CD4-positive, CD25-positive, alpha-beta regulatory T cell (primary cell): Measurements from ENCODE around the gene COL5A1. TPM values are rescaled to one million over a fixed set of nuclear protein-coding genes. Genes with fewer than 3 reads are reported as not detected.

ENCODE experiments used
- ATAC-seq, 2 donors: fragments of 150-1000 bp; cut with Tn5 transposase; one replicate each; pipeline ENCODE4 v1.10.0; 2021; ENCODE audit warnings: low read depth in 2 of 2, moderate number of reproducible peaks in 2 of 2, moderate library complexity in 1 of 2
- DNase-seq, 3 donors: peaks; one replicate each; pipeline versions ENCODE4 v3.0.0 to v3.0.0-alpha.2; 2012 to 2022; ENCODE audit warnings: mixed read lengths in 1 of 3
- H3K27ac ChIP-seq: one replicate; pipeline ENCODE4 v1.7.0; 2013; ENCODE audit warnings: mild to moderate bottlenecking, low read length; ENCODE audit not compliant: insufficient read depth, poor library complexity, severe bottlenecking
- H3K27me3 ChIP-seq: one replicate; pipeline ENCODE4 v1.7.0; 2013; ENCODE audit warnings: low read length; ENCODE audit not compliant: control insufficient read depth, insufficient read depth
- H3K36me3 ChIP-seq: one replicate; pipeline ENCODE4 v1.7.0; 2013; ENCODE audit warnings: mild to moderate bottlenecking, low read length, moderate library complexity; ENCODE audit not compliant: control insufficient read depth, insufficient read depth
- H3K4me1 ChIP-seq: 2 replicates; pipeline ENCODE4 v1.7.0; 2013; ENCODE audit warnings: mild to moderate bottlenecking, low read length; ENCODE audit not compliant: insufficient read depth, control insufficient read depth, poor library complexity, severe bottlenecking
- H3K4me3 ChIP-seq: one replicate; pipeline ENCODE4 v1.7.0; 2013; ENCODE audit warnings: low read depth, mild to moderate bottlenecking, low read length, moderate library complexity
- H3K9me3 ChIP-seq, 2 experiments: 1 replicate in 1 of 2; 2 replicates in 1 of 2; pipeline ENCODE4 v1.7.0; 2013; ENCODE audit warnings: low read length in 2 of 2, mild to moderate bottlenecking in 1 of 2, moderate library complexity in 1 of 2; ENCODE audit not compliant: control insufficient read depth in 2 of 2
- H3K27ac Mint-ChIP-seq, 3 donors: one replicate each; pipeline ENCODE4 v1.8.0; 2020 to 2022; ENCODE audit warnings: mild to moderate bottlenecking in 3 of 3, mixed read lengths in 3 of 3, moderate library complexity in 2 of 3
- H3K27me3 Mint-ChIP-seq: one replicate; pipeline ENCODE4 v1.8.0; 2022; ENCODE audit warnings: mild to moderate bottlenecking, mixed read lengths
- H3K36me3 Mint-ChIP-seq: one replicate; pipeline ENCODE4 v1.8.0; 2020; ENCODE audit warnings: mixed read lengths
- H3K4me1 Mint-ChIP-seq, 4 donors: one replicate each; pipeline ENCODE4 v1.8.0; 2020 to 2022; ENCODE audit warnings: mixed read lengths in 4 of 4, mild to moderate bottlenecking in 1 of 4
- H3K4me3 Mint-ChIP-seq, 4 donors: one replicate each; pipeline ENCODE4 v1.8.0; 2020 to 2022; ENCODE audit warnings: mild to moderate bottlenecking in 4 of 4, mixed read lengths in 4 of 4, moderate library complexity in 3 of 4
- H3K9me3 Mint-ChIP-seq, 7 donors: one replicate each; pipeline ENCODE4 v1.8.0; 2020 to 2022; ENCODE audit warnings: mixed read lengths in 7 of 7, mild to moderate bottlenecking in 3 of 7, moderate library complexity in 2 of 7
- polyA plus RNA-seq, 4 donors: library from polyadenylated mRNA; unstranded; fragments of 300-500 nt; fragmentation: Illumina TruSeq; gene quantifications; one replicate each; pipeline ENCODE4 v1.2.3, GENCODE V29; 2021
- total RNA-seq: library from RNA; stranded (reverse); gene quantifications from one replicate; pipeline ENCODE4 v1.2.3, GENCODE V29; 2022

COL5A1 gene
- total and polyA plus RNA-seq, 5 donors from 2014 or later: 0.02 to 1.7 (median 0.10) TPM; not detected in 2

GRCh38 chr9:134782921-134783698 is 141.5 kb downstream of the COL5A1 start:
- no peaks in the 10 kb centered on the region for H3K36me3 ChIP-seq
- ATAC-seq: no peak
- no peak overlapping the region for H3K4me3 ChIP-seq
- Mint-ChIP-seq H3K27ac (no peak overlapping the region), H3K27me3 (no peaks in the 10 kb centered on the region), H3K4me3 (no peak overlapping the region), H3K9me3 (no peaks in the 10 kb centered on the region), H3K36me3 (no peaks in the 10 kb centered on the region), H3K4me1 (no peaks in the 10 kb centered on the region)
- H3K27me3 ChIP-seq: no peaks in the 10 kb centered on the region
- DNase-seq: no peak
- H3K4me1 ChIP-seq: no peaks in the 10 kb centered on the region
- H3K9me3 ChIP-seq: no peaks in the 10 kb centered on the region
- no peak overlapping the region for H3K27ac ChIP-seq

GRCh38 chr9:134783699-134784039 is 142.1 kb downstream of the COL5A1 start:
- Histone ChIP-seq H3K4me1 (no peaks in the 10 kb centered on the region), H3K4me3 (no peak overlapping the region), H3K36me3 (no peaks in the 10 kb centered on the region), H3K27me3 (no peaks in the 10 kb centered on the region), H3K27ac (no peak overlapping the region), H3K9me3 (no peaks in the 10 kb centered on the region)
- Mint-ChIP-seq H3K9me3 (no peaks in the 10 kb centered on the region), H3K36me3 (no peaks in the 10 kb centered on the region), H3K4me3 (no peak overlapping the region), H3K27ac (no peak overlapping the region), H3K4me1 (no peaks in the 10 kb centered on the region), H3K27me3 (no peaks in the 10 kb centered on the region)
- no peak for DNase-seq
- ATAC-seq: no peak

- Mint-ChIP-seq H3K27ac (no peak overlapping the region), H3K36me3 (no peaks in the 10 kb centered on the region), H3K4me3 (no peak overlapping the region), H3K27me3 (no peaks in the 10 kb centered on the region), H3K9me3 (no peaks in the 10 kb centered on the region), H3K4me1 (no peaks in the 10 kb centered on the region)
- DNase-seq (no peak), ATAC-seq (no peak)
- H3K4me3 ChIP-seq: no peak overlapping the region
- H3K9me3 ChIP-seq: no peaks in the 10 kb centered on the region
- no peaks in the 10 kb centered on the region for H3K4me1 ChIP-seq
- H3K27ac ChIP-seq: no peak overlapping the region
- no peaks in the 10 kb centered on the region for H3K36me3 ChIP-seq
- H3K27me3 ChIP-seq: no peaks in the 10 kb centered on the region
These were observed 143.1 kb downstream of the COL5A1 start for GRCh38 chr9:134784577-134785305.

GRCh38 chr9:134785325-134786108 is 143.9 kb downstream of the COL5A1 start:
- no peak overlapping the region for H3K27ac Mint-ChIP-seq

GRCh38 chr9:134787601-134788531 is 146.3 kb downstream of the COL5A1 start:
- H3K36me3 ChIP-seq: no peaks in the 10 kb centered on the region
- Mint-ChIP-seq H3K27ac (no peak overlapping the region), H3K36me3 (no peaks in the 10 kb centered on the region), H3K4me3 (peak overlapping the region in 1 of 4 donors; percentile 23), H3K4me1 (no peaks in the 10 kb centered on the region), H3K9me3 (no peaks in the 10 kb centered on the region), H3K27me3 (no peaks in the 10 kb centered on the region)
- H3K27me3 ChIP-seq: no peaks in the 10 kb centered on the region
- DNase-seq (no peak), ATAC-seq (no peak)
- no peaks in the 10 kb centered on the region for H3K4me1 ChIP-seq
- no peaks in the 10 kb centered on the region for H3K9me3 ChIP-seq
- H3K27ac ChIP-seq: no peak overlapping the region
- no peak overlapping the region for H3K4me3 ChIP-seq

More at GRCh38 chr9:134785325-134786108, 143.9 kb downstream of the COL5A1 start:
- no peak overlapping the region for H3K27ac ChIP-seq
- Mint-ChIP-seq H3K4me1 (no peaks in the 10 kb centered on the region), H3K9me3 (no peaks in the 10 kb centered on the region), H3K27me3 (no peaks in the 10 kb centered on the region), H3K36me3 (no peaks in the 10 kb centered on the region), H3K4me3 (no peak overlapping the region)
- H3K9me3 ChIP-seq: no peaks in the 10 kb centered on the region
- H3K4me1 ChIP-seq: no peaks in the 10 kb centered on the region
- H3K4me3 ChIP-seq: no peak overlapping the region
- H3K27me3 ChIP-seq: no peaks in the 10 kb centered on the region
- DNase-seq: no peak
- no peak for ATAC-seq
- H3K36me3 ChIP-seq: no peaks in the 10 kb centered on the region

- no peak for ATAC-seq
These were observed 147.6 kb downstream of the COL5A1 start for GRCh38 chr9:134789168-134789567.

GRCh38 chr9:134791009-134791408 is 149.4 kb downstream of the COL5A1 start:
- no peaks in the 10 kb centered on the region for H3K9me3 Mint-ChIP-seq

More at GRCh38 chr9:134789168-134789567, 147.6 kb downstream of the COL5A1 start:
- no peak for DNase-seq
- Mint-ChIP-seq H3K27ac (no peak overlapping the region), H3K4me1 (no peaks in the 10 kb centered on the region), H3K27me3 (no peaks in the 10 kb centered on the region), H3K9me3 (no peaks in the 10 kb centered on the region), H3K36me3 (no peaks in the 10 kb centered on the region), H3K4me3 (no peak overlapping the region)
- Histone ChIP-seq H3K27me3 (no peaks in the 10 kb centered on the region), H3K4me1 (no peaks in the 10 kb centered on the region), H3K27ac (no peak overlapping the region), H3K36me3 (no peaks in the 10 kb centered on the region), H3K4me3 (no peak overlapping the region), H3K9me3 (no peaks in the 10 kb centered on the region)

More at GRCh38 chr9:134791009-134791408, 149.4 kb downstream of the COL5A1 start:
- Mint-ChIP-seq H3K27me3 (no peaks in the 10 kb centered on the region), H3K4me3 (no peak overlapping the region), H3K36me3 (no peaks in the 10 kb centered on the region), H3K27ac (no peak overlapping the region), H3K4me1 (no peaks in the 10 kb centered on the region)
- no peaks in the 10 kb centered on the region for H3K4me1 ChIP-seq
- ATAC-seq (no peak), DNase-seq (no peak)
- no peak overlapping the region for H3K4me3 ChIP-seq
- H3K27ac ChIP-seq: no peak overlapping the region
- no peaks in the 10 kb centered on the region for H3K27me3 ChIP-seq
- H3K9me3 ChIP-seq: no peaks in the 10 kb centered on the region
- H3K36me3 ChIP-seq: no peaks in the 10 kb centered on the region
